Calu3 (cell line): Measurements from ENCODE around the gene TUBB2A. TPM values are rescaled to one million over a fixed set of nuclear protein-coding genes. Genes with fewer than 3 reads are reported as not detected.
"Not testable (repeated sequence)": the region's sequence is repeated elsewhere in the genome, so short reads cannot be mapped to it uniquely, and the experiment has no call there.

Source experiments
- BruUV-seq: library from RNA; stranded (reverse); fragments of 400-500 nt; replicated peaks from 2 replicates; lab custom pipeline; 2021; lab: Mats Ljungman, UMichigan
- CTCF ChIA-PET: fragments of 300-600 bp; sonication (Branson Sonifier 250); formaldehyde crosslinking; loops from one replicate; lab custom pipeline; 2022; ENCODE audit warnings: antibody characterized with exemption; lab: Charles Lee
- DNase-seq: peaks from one replicate; pipeline ENCODE4 v3.0.0; 2022
- H3K27ac Mint-ChIP-seq: one replicate; pipeline ENCODE4 v1.8.0; 2022; ENCODE audit warnings: mixed read lengths; ENCODE audit not compliant: unreplicated experiment
- H3K27me3 Mint-ChIP-seq: one replicate; pipeline ENCODE4 v1.8.0; 2022; ENCODE audit warnings: mixed read lengths; ENCODE audit not compliant: unreplicated experiment
- H3K36me3 Mint-ChIP-seq: one replicate; pipeline ENCODE4 v1.8.0; 2022; ENCODE audit warnings: mild to moderate bottlenecking, moderate library complexity, mixed read lengths; ENCODE audit not compliant: insufficient read depth, unreplicated experiment
- H3K4me1 Mint-ChIP-seq: one replicate; pipeline ENCODE4 v1.8.0; 2022; ENCODE audit warnings: mild to moderate bottlenecking, low read depth, mixed read lengths; ENCODE audit not compliant: unreplicated experiment
- H3K4me3 Mint-ChIP-seq: one replicate; pipeline ENCODE4 v1.8.0; 2022; ENCODE audit warnings: mild to moderate bottlenecking, low read depth, moderate library complexity, mixed read lengths; ENCODE audit not compliant: unreplicated experiment
- H3K9me3 Mint-ChIP-seq: one replicate; pipeline ENCODE4 v1.8.0; 2022; ENCODE audit warnings: low read depth, mixed read lengths; ENCODE audit not compliant: unreplicated experiment
- intact Hi-C: fragments of 100-400 bp; cut with micrococcal nuclease; formaldehyde crosslinking; loops from one replicate; pipeline ENCODE4 v1.10.0; 2022; ENCODE audit not compliant: unreplicated experiment
- total RNA-seq: library from RNA; stranded (reverse); gene quantifications from 2 replicates; pipeline ENCODE4 v1.2.3, GENCODE V29; 2022
- TF ChIP-seq, protein P1 (sequence below): fragments of 200-600 bp; IDR thresholded peaks from one replicate; pipeline ENCODE4 v1.8.0; 2022; ENCODE audit warnings: antibody characterized with exemption; ENCODE audit not compliant: unreplicated experiment

The TUBB2A gene
- total RNA-seq, 1 experiment from 2014 or later: 17.6 TPM

DNA sequence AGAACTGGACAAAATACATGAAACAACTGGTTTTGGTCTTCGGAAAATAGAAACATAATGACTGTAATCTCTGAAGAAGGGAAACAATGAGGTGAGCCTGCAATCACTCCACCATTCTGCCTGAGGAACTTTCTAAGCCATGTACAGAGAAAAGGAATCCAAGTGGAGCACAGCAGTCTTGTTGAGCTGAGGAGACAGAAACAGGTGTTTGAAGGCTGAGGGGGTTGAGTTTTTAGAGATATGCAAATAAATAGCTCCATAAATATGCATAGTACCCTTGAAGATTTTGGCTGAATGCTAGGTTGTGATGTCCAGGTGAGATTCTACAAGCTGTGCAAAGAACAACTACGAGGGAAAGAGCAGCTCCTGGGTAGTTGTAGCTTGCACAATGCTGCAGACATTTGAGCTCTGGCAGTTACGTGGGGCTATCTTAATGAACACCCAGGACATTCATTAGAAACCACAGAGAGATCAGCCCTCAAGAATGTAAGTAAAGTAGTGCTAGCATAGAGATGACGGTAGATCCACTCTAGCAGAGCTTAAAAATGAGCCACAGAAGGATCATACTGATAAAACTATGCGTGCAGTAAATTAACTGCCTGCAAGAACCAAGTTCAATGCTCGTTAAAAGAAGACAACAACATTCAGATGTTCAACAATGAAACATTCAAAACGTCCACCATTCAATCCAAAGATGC is 45.8 kb upstream of the TUBB2A start:
- H3K36me3 Mint-ChIP-seq: peaks cover 6% of the 10 kb centered on the region
- H3K9me3 Mint-ChIP-seq: no peaks in the 10 kb centered on the region
- peaks cover 11% of the 10 kb centered on the region for H3K4me1 Mint-ChIP-seq
- TF ChIP-seq, protein P1, sequence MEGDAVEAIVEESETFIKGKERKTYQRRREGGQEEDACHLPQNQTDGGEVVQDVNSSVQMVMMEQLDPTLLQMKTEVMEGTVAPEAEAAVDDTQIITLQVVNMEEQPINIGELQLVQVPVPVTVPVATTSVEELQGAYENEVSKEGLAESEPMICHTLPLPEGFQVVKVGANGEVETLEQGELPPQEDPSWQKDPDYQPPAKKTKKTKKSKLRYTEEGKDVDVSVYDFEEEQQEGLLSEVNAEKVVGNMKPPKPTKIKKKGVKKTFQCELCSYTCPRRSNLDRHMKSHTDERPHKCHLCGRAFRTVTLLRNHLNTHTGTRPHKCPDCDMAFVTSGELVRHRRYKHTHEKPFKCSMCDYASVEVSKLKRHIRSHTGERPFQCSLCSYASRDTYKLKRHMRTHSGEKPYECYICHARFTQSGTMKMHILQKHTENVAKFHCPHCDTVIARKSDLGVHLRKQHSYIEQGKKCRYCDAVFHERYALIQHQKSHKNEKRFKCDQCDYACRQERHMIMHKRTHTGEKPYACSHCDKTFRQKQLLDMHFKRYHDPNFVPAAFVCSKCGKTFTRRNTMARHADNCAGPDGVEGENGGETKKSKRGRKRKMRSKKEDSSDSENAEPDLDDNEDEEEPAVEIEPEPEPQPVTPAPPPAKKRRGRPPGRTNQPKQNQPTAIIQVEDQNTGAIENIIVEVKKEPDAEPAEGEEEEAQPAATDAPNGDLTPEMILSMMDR: no peak
- intact Hi-C loops: no loop called here
- no peak overlapping the region for H3K27ac Mint-ChIP-seq
- CTCF ChIA-PET: no interaction called here
- DNase-seq: no peak
- no TSS peak for BruUV-seq
- H3K27me3 Mint-ChIP-seq: no peaks in the 10 kb centered on the region
- no peak overlapping the region for H3K4me3 Mint-ChIP-seq

GRCh38 chr6:3201388-3201787 is 44.0 kb upstream of the TUBB2A start:
- peaks cover 6% of the 10 kb centered on the region for H3K36me3 Mint-ChIP-seq
- H3K27me3 Mint-ChIP-seq: no peaks in the 10 kb centered on the region
- CTCF ChIA-PET: no interaction called here
- no TSS peak for BruUV-seq
- H3K4me3 Mint-ChIP-seq: no peak overlapping the region
- peaks cover 8% of the 10 kb centered on the region for H3K4me1 Mint-ChIP-seq
- TF ChIP-seq, protein P1: no peak
- no peak overlapping the region for H3K27ac Mint-ChIP-seq
- intact Hi-C loops: no loop called here
- no peak for DNase-seq
- no peaks in the 10 kb centered on the region for H3K9me3 Mint-ChIP-seq

DNA sequence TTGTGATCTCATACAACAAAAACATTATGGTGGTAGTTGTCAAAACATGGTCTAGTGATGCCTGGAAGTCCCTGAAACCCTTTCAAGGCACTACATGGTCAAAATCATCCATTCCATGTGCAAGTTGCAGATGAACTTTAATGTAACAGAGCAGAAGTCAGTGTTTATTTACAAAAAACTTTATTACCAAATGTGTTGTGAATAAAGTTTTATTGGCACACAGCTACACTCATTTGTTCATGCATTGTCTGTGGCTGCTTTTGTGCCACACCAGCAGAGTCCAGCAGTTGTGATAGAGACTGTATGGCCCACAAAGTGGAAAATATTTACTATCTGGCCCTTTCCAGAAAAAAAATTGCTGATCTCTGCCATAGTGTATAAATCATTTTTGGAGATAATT is 43.3 kb upstream of the TUBB2A start:
- intact Hi-C loops: no loop called here
- BruUV-seq: no TSS peak
- no peak for DNase-seq
- Mint-ChIP-seq H3K4me1 (peaks cover under 1% of the 10 kb centered on the region), H3K27ac (no peak overlapping the region), H3K4me3 (no peak overlapping the region), H3K27me3 (no peaks in the 10 kb centered on the region), H3K9me3 (no peaks in the 10 kb centered on the region), H3K36me3 (peaks cover under 1% of the 10 kb centered on the region)
- CTCF ChIA-PET: no interaction called here
- TF ChIP-seq, protein P1: no peak

DNA sequence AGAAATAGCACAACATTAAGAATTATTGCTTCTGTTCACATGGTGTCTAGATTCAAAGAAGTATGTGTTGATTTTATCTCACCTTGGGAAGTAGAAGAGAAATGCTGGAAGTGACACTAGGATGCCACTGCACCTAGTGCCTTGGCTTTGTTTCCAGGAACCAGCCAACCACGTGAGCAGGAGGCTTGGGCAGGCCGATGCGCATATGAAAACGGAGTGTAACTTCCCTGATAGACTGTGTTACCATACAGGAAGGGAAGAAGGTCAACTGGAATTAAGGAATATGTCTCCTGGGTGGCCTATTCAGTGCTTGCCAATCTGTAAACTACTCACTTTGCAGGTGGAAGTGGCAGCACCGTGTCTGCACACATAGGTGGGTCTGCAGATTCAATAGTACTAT is 42.0 kb upstream of the TUBB2A start:
- BruUV-seq: no TSS peak
- intact Hi-C loops: no loop called here
- TF ChIP-seq, protein P1: no peak
- H3K27me3 Mint-ChIP-seq: no peaks in the 10 kb centered on the region
- H3K9me3 Mint-ChIP-seq: no peaks in the 10 kb centered on the region
- no peaks in the 10 kb centered on the region for H3K4me1 Mint-ChIP-seq
- CTCF ChIA-PET: no interaction called here
- no peak overlapping the region for H3K27ac Mint-ChIP-seq
- no peak overlapping the region for H3K4me3 Mint-ChIP-seq
- DNase-seq: no peak
- H3K36me3 Mint-ChIP-seq: no peaks in the 10 kb centered on the region

DNA sequence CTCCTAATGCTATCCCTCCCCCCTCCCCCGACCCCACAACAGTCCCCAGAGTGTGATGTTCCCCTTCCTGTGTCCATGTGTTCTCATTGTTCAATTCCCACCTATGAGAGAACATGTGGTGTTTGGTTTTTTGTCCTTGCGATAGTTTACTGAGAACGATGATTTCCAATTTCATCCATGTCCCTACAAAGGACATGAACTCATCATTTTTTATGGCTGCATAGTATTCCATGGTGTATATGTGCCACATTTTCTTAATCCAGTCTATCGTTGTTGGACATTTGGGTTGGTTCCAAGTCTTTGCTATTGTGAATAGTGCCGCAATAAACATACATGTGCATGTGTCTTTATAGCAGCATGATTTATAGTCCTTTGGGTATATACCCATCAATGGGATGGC is 40.4 kb upstream of the TUBB2A start:
- H3K4me1 Mint-ChIP-seq, H3K9me3 Mint-ChIP-seq, CTCF ChIA-PET, DNase-seq, BruUV-seq, H3K27ac Mint-ChIP-seq, H3K4me3 Mint-ChIP-seq, H3K27me3 Mint-ChIP-seq, intact Hi-C loops, H3K36me3 Mint-ChIP-seq: not testable (repeated sequence)
